Activated effector memory CD4-positive, alpha-beta T cell treated with Interleukin-2 at 50 U/mL for 16 hours (primary cell): ENCODE data around the gene SLC44A2.

Source experiments
- DNase-seq: peaks from one replicate; pipeline ENCODE4 v3.0.0-alpha.2; 2020

Gene SLC44A2

DNA sequence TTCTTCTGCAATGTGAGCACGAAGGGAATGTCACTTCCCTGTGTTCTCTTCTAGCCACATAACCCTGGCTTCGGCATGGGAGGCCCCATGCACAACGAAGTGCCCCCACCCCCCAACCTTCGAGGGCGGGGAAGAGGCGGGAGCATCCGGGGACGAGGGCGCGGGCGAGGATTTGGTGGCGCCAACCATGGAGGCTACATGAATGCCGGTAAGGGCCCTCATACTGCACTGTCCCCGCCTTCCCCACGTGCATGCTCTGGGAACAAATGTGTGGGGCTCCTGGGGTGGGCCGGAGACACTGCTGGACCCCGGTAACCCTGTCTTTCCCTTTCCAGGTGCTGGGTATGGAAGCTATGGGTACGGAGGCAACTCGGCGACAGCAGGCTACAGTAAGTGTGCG, 58.2 kb downstream of the SLC44A2 start:
- DNase-seq, result no peak

DNA sequence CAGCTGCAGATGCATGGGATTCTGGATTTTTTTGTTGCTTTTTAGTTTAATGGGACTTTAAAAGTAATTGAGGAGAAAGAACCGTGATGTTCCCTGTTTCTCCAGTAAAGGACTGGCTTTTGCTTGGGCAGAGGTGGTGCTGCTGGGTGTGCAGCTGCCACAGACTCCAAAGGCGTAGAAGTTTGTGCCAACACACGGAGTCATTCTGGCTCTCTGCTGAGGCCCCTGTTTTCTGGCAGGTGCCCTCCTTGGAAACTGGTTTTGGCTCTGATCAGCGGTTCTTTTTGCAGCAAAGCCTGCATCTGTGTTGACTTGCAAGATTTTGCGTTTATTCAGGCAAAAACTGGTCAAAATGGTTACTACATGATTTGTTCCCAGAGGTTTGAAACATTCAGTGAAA, 59.9 kb downstream of the SLC44A2 start:
- DNase-seq, result no peak

- no peak for DNase-seq
Measured at GRCh38 chr19:10686193-10686592, 60.8 kb downstream of the SLC44A2 start.

GRCh38 chr19:10686661-10687517, 61.5 kb downstream of the SLC44A2 start:
- DNase-seq, result no peak

DNA sequence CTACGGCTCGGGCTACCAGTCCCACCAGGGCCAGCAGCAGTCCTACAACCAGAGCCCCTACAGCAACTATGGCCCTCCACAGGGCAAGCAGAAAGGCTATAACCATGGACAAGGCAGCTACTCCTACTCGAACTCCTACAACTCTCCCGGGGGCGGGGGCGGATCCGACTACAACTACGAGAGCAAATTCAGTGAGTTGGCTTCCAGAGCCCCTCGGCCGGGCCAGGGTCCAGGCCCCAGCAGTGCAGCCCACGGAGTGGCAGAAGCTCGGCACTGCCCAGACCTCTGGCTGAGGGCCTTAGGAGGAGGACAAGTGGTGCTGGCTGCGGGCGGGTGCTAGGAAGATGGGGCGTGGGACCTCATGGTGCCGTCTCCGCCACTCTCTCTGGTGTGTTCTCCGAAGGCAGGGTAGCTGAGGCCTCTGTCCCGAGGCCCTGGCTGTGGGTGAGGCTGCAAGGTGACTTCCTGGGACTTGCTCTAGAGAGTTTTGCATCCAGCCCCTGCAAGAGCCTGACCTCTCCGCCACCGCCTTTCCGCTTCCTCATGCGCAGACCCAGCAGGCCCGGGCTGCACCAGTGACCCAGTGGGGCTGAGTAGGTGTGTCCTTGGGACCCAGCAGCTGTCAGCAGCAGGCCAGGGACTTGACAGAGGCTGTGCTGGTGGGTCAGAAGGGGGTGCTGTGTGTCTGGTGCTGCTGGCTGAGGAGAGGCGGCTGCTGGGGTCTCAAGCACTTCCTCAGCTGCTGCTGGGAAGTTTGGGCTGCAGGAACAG, 62.4 kb downstream of the SLC44A2 start:
- DNase-seq, result no peak

DNA sequence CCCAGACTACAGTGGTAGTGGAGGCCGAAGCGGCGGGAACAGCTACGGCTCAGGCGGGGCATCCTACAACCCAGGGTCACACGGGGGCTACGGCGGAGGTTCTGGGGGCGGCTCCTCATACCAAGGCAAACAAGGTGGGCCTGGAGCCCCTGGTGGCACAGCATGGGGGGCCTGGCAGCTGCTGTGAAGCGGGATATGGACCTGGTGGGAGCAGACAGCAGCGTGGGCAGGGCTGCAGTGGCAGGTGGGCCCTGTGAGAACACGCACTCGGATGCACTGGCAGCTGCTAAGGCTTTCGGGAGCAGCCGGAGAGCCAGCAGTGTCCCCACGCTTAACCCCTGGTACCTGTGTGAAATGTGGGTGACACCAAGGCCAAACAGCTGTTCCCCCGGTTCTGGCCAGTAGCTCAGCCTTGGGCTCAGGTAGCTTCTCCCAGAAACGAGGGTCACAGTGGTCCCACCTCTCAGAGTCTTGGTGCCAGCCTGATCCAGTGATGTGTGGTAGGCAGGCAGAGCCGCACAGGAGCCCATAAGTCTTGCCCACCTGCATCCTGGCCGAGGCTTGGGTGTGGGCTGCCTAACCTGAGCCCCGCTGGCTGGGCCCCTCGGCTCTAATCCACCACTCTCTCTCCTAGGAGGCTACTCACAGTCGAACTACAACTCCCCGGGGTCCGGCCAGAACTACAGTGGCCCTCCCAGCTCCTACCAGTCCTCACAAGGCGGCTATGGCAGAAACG, 63.4 kb downstream of the SLC44A2 start:
- DNase-seq, result no peak

GRCh38 chr19:10690341-10690781, 65.0 kb downstream of the SLC44A2 start:
- no peak for DNase-seq

GRCh38 chr19:10691178-10691881, 66.0 kb downstream of the SLC44A2 start:
- DNase-seq, result no peak

DNA sequence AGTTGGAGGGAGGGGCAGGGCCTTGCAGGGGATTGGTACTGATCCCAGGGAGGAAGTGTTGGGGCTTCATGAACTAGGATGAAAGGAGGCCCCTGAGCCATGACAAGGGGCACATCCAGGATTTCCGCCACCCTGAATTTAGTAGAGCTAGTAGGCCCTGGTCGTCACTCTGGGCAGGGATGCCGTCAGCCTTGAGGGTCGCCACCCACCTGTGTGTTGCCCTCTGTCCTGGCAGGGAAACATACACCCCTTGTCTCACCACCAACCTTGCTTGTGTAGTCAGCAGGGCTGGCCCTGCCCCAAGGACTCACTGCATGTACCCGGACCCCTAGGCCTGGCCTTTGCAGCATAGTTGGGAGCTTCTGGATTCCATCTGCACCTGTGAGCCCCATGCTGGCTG, 66.5 kb downstream of the SLC44A2 start:
- no peak for DNase-seq

- DNase-seq, result no peak
Measured at GRCh38 chr19:10692673-10693264, 67.4 kb downstream of the SLC44A2 start.
